CD4-positive, alpha-beta T cell treated with Interleukin-12 subunit alpha and Interleukin-12 subunit beta, for 1 hour (primary cell): Measurements from ENCODE around the gene ASCL2.

ENCODE experiments used
- DNase-seq: peaks from one replicate; pipeline ENCODE4 v3.0.0-alpha.2; 2020

The ASCL2 gene

GRCh38 chr11:2271327-2272227 is 1.2 kb upstream of the ASCL2 start:
- DNase-seq = no peak

- DNase-seq = peak; percentile 66
Measured at GRCh38 chr11:2271077-2271326, 614 bp upstream of the ASCL2 start.

- peak; percentile 53 for DNase-seq
Measured at GRCh38 chr11:2269601-2270321, 627 bp downstream of the ASCL2 start.

GRCh38 chr11:2268729-2269600 is 1.4 kb downstream of the ASCL2 start:
- peak; percentile 45 for DNase-seq

GRCh38 chr11:2267851-2268728 is 2.3 kb downstream of the ASCL2 start:
- no peak for DNase-seq

GRCh38 chr11:2267306-2267850 is 3.0 kb downstream of the ASCL2 start:
- no peak for DNase-seq

- DNase-seq = no peak
Measured at GRCh38 chr11:2266586-2267305, 3.6 kb downstream of the ASCL2 start.

- DNase-seq = no peak
Measured at GRCh38 chr11:2265854-2266585, 4.4 kb downstream of the ASCL2 start.

GRCh38 chr11:2265396-2265795 is 5.0 kb downstream of the ASCL2 start:
- DNase-seq = peak; percentile 24

- no peak for DNase-seq
Measured at GRCh38 chr11:2264366-2265053, 5.9 kb downstream of the ASCL2 start.

- no peak for DNase-seq
Measured at GRCh38 chr11:2263724-2264360, 6.5 kb downstream of the ASCL2 start.

GRCh38 chr11:2263071-2263565 is 7.3 kb downstream of the ASCL2 start:
- no peak for DNase-seq

GRCh38 chr11:2262301-2263070 is 7.9 kb downstream of the ASCL2 start:
- no peak for DNase-seq

- DNase-seq = no peak
Measured at GRCh38 chr11:2261436-2262230, 8.8 kb downstream of the ASCL2 start.

- DNase-seq = no peak
Measured at GRCh38 chr11:2260491-2261364, 9.7 kb downstream of the ASCL2 start.

- no peak for DNase-seq
Measured at GRCh38 chr11:2259897-2260451, 10.4 kb downstream of the ASCL2 start.
